NT2/D1 (cell line): ENCODE results near the gene POLR2E.

ENCODE experiments used
- DNase-seq: peaks from one replicate; pipeline ENCODE4 v3.0.0-alpha.2; 2011; ENCODE audit warnings: low read depth, low spot score
- H3K27me3 ChIP-seq: 2 replicates; pipeline ENCODE4 v1.6.0; 2011; ENCODE audit warnings: mild to moderate bottlenecking; ENCODE audit not compliant: insufficient read length, insufficient read depth
- H3K36me3 ChIP-seq: 2 replicates; pipeline ENCODE4 v1.6.1; 2011; ENCODE audit warnings: mild to moderate bottlenecking, low read length, mixed read lengths; ENCODE audit not compliant: insufficient read depth, insufficient read length
- H3K4me1 ChIP-seq: 2 replicates; pipeline ENCODE4 v1.5.1; 2011; ENCODE audit not compliant: insufficient read depth, insufficient read length
- H3K4me3 ChIP-seq: 2 replicates; pipeline ENCODE4 v1.5.1; 2011; ENCODE audit warnings: low read depth; ENCODE audit not compliant: insufficient read length
- H3K9ac ChIP-seq: 2 replicates; pipeline ENCODE4 v1.6.0; 2011; ENCODE audit warnings: low read depth; ENCODE audit not compliant: insufficient read length
- H3K9me3 ChIP-seq: 2 replicates; pipeline ENCODE4 v1.5.1; 2011; ENCODE audit warnings: mild to moderate bottlenecking, low read length; ENCODE audit not compliant: insufficient read depth
- SUZ12 ChIP-seq: IDR thresholded peaks from 2 replicates; pipeline ENCODE4 v1.6.1; 2011; ENCODE audit not compliant: insufficient read length, insufficient read depth; ENCODE audit errors: extremely low read depth
- YY1 ChIP-seq: IDR thresholded peaks from 2 replicates; pipeline ENCODE4 v1.6.1; 2011; ENCODE audit not compliant: insufficient read length, insufficient read depth
- ZNF274 ChIP-seq: IDR thresholded peaks from 2 replicates; pipeline ENCODE4 v1.6.1; 2011; ENCODE audit warnings: mild to moderate bottlenecking, low read depth, low read length

Gene POLR2E

DNA sequence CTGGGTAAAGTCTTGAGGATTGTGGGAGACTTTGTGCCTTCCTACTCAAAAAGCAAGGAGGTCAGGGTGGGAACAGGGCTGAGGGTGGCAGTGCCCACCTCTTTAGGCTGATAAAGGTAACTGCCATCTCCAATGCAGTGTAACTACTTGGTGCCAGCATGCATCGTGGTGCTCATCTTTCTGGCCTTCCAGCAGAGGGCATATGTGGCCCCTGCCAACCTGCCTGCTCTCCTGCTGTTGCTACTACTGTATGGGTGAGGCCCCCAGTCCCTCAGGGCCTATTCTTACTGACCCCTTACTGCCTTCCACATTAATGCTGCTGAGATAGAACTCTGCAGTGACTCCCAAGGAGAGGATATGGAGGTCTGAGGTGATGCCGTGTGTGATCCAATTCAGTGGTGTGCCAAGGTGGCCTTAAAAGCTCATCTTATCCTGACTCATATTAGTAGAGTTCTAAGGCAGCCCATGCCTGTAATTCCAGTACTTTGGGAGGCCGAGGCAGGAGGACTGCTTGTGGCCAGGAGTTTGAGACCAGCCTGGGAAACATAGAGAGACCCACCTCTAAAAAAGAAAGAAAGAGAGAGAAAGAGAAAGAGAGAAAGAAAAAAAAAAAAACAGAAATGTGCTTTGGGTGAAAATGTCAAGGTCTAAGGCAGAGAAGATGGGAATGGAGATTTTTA, 37.9 kb downstream of the POLR2E start:
- Histone ChIP-seq H3K36me3 (peaks cover 18% of the 10 kb centered on the region), H3K27me3 (no peaks in the 10 kb centered on the region), H3K9ac (no peak overlapping the region), H3K9me3 (peaks cover 55% of the 10 kb centered on the region), H3K4me1 (peaks cover 2% of the 10 kb centered on the region), H3K4me3 (no peak overlapping the region)
- no peak for TF ChIP-seq YY1
- TF ChIP-seq SUZ12: no peak
- no peak for TF ChIP-seq ZNF274
- DNase-seq: no peak

- no peak for DNase-seq
- no peak for TF ChIP-seq ZNF274
- TF ChIP-seq SUZ12: no peak
- TF ChIP-seq YY1: no peak
- Histone ChIP-seq H3K36me3 (peaks cover 18% of the 10 kb centered on the region), H3K4me3 (no peak overlapping the region), H3K27me3 (no peaks in the 10 kb centered on the region), H3K9ac (no peak overlapping the region), H3K9me3 (peaks cover 55% of the 10 kb centered on the region), H3K4me1 (peaks cover 2% of the 10 kb centered on the region)
These were observed 39.1 kb downstream of the POLR2E start for GRCh38 chr19:1055886-1056620.

GRCh38 chr19:1055028-1055425, 40.1 kb downstream of the POLR2E start:
- Histone ChIP-seq H3K9ac (no peak overlapping the region), H3K36me3 (peaks cover 18% of the 10 kb centered on the region), H3K9me3 (peaks cover 55% of the 10 kb centered on the region), H3K4me3 (no peak overlapping the region), H3K4me1 (peaks cover 2% of the 10 kb centered on the region), H3K27me3 (no peaks in the 10 kb centered on the region)
- no peak for TF ChIP-seq YY1
- TF ChIP-seq ZNF274: no peak
- TF ChIP-seq SUZ12: no peak
- no peak for DNase-seq

DNA sequence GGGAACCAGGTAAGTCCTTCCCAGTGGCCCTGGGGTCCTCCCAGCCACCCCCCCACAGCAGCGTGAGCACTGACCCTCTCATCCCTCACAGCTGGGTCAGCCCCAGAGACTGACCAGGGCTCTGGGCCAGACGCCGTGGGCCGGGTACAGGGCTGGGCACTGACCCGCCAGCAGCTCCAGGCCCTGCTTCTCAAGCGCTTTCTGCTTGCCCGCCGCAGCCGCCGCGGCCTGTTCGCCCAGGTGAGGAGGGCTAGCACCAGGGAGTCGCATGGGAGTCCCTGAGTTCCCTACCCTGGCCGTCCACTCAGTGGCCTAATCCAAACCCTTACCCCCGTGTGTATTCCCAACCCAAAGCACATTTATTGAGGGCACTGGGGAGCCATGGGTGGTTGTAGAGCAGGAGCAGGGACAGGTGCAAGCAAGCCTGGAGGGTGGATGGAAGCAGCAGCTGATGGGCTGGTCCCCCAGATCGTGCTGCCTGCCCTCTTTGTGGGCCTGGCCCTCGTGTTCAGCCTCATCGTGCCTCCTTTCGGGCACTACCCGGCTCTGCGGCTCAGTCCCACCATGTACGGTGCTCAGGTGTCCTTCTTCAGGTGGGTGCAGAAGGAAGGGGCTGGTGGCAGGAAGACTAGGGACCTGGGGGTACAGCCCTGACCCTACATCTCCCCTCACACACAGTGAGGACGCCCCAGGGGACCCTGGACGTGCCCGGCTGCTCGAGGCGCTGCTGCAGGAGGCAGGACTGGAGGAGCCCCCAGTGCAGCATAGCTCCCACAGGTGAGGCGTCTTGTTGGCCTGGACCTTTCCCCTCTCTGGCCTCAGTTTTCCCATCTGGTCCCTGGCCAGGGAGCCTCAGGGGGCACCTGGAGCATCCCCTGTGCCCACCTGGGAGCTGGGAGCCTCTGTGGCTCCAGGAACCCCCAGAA, 40.8 kb downstream of the POLR2E start:
- Histone ChIP-seq H3K27me3 (no peaks in the 10 kb centered on the region), H3K4me1 (peaks cover 2% of the 10 kb centered on the region), H3K9me3 (peaks cover 50% of the 10 kb centered on the region), H3K4me3 (no peak overlapping the region), H3K9ac (no peak overlapping the region), H3K36me3 (peaks cover 18% of the 10 kb centered on the region)
- no peak for DNase-seq
- TF ChIP-seq SUZ12: no peak
- no peak for TF ChIP-seq YY1
- no peak for TF ChIP-seq ZNF274

DNA sequence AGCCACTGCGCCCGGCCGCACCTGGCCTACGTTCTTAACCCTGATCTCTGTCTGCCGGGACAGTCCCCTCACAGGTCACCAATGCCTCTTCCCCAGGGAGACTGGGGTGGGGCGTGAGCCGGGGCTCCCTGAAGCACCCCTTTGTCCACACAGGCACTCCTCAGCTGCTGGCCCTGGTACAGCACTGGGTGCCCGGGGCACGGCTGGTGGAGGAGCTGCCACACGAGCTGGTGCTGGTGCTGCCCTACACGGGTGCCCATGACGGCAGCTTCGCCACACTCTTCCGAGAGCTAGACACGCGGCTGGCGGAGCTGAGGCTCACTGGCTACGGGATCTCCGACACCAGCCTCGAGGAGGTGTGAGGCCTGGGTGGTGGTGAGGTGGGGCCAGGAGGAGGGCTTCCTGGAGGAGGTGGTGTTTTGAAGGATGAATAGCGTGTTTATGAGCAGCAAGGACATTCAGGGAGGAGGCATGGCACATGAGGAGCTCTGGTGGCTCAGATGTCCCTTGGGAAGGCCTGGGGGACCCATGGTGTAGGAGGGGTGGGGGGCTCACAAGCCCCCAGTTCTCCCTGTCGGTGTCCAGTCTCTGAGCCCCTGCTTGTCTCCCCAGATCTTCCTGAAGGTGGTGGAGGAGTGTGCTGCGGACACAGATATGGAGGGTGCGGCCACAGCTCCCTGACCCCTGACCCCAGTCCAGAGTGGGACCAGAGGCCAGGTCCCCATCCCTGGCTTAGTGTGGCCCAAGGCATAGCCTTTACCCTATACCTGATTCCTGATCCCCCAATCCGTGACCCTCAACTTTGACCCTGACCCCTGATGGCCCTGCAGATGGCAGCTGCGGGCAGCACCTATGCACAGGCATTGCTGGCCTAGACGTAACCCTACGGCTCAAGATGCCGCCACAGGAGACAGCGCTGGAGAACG, 41.7 kb downstream of the POLR2E start:
- no peak for DNase-seq
- H3K9ac ChIP-seq: no peak overlapping the region
- H3K4me3 ChIP-seq: no peak overlapping the region
- peaks cover 43% of the 10 kb centered on the region for H3K9me3 ChIP-seq
- H3K4me1 ChIP-seq: peaks cover 2% of the 10 kb centered on the region
- no peak for TF ChIP-seq ZNF274
- TF ChIP-seq YY1: no peak
- peaks cover 13% of the 10 kb centered on the region for H3K36me3 ChIP-seq
- H3K27me3 ChIP-seq: no peaks in the 10 kb centered on the region

DNA sequence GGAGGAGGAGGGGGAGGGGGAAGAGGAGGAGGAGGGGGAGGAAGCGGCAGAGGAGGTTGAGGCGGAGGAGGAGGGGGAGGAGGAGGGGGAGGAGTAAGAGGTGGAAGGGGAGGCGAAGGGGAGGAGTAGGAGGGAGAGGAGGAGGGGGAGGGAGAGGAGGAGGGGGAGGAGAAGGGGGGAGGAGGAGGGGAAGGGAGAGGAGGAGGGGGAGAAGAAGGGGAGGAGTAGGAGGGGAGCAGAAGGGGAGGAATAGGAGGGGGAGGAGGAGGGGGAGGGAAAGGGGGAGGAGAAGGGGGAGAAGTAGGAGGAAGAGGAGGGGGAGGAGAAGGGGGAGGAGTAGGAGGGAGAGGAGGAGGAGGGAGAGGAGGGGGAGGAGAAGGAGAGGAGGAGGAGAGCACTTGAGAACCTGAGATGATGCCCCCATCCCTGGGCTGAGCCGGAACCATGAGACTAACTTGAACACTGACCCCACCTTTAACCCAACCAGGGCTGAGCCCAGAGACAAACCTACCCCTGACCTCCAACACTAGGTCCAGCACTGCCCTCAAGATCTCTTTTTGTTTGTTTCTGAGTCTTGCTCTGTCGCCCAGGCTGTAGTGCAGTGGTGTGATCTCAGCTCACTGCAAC, 42.7 kb downstream of the POLR2E start:
- H3K27me3 ChIP-seq: no peaks in the 10 kb centered on the region
- DNase-seq: no peak

More for the DNA sequence above, 42.7 kb downstream of the POLR2E start:
- no peak for TF ChIP-seq YY1
- H3K9me3 ChIP-seq: peaks cover 34% of the 10 kb centered on the region
- H3K36me3 ChIP-seq: peaks cover 13% of the 10 kb centered on the region
- no peak overlapping the region for H3K9ac ChIP-seq
- H3K4me1 ChIP-seq: peaks cover 2% of the 10 kb centered on the region
- H3K4me3 ChIP-seq: no peak overlapping the region
